ENCODE data around the gene ARX. TPM values are rescaled to one million over a fixed set of nuclear protein-coding genes. Genes with fewer than 3 reads are reported as not detected.

The ARX gene
- total RNA-seq, 1 experiment from 2014 or later: 0.24 TPM

DNA sequence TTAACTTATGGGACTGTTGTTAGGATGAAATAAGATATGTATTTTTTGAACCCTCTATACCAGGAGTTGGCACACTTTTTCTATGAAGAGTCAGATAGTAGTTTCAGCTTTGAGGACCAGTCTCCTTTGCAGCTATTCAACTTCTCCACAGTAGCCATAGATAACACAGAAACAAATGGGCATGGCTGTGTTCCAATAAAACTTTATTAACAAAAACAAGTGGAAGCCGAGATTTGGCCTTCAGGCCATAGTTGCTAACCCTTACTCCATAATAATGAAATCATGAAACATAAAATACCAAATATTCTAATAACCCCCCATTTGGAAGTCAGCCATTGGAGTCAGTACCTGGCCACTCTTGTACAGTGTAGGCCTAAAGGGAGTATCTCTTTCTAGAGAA is 30.6 kb downstream of the ARX start:
- H2AK5ac ChIP-seq (ENCODE audit: insufficient read length, low read length): no peak overlapping the region
- H2BK5ac ChIP-seq (ENCODE audit: insufficient read length, low read length): no peak overlapping the region
- H3K4me3 Mint-ChIP-seq: no peak overlapping the region
- H3K14ac ChIP-seq (ENCODE audit: insufficient read depth, low read length): no peak overlapping the region
- WGBS (ENCODE audit: extremely low coverage, insufficient read length, low lambda C conversion rate): no CpG with 5 or more reads among the region's 1 CpG
- no peaks in the 10 kb centered on the region for H3K23me2 ChIP-seq (ENCODE audit: insufficient read length, low read depth, low read length, poor library complexity, severe bottlenecking)
- no peak overlapping the region for H2BK15ac ChIP-seq (ENCODE audit: low read depth, low read length)
- peaks cover 5 to 17% of the 10 kb centered on the region in 2 experiments for H3K4me1 Mint-ChIP-seq
- H3K56ac ChIP-seq (ENCODE audit: insufficient read length, low read depth, low read length): no peak overlapping the region
- no peak overlapping the region for H3K4me2 ChIP-seq (ENCODE audit: insufficient read depth, insufficient read length, low read length)
- TF ChIP-seq, protein P1, sequence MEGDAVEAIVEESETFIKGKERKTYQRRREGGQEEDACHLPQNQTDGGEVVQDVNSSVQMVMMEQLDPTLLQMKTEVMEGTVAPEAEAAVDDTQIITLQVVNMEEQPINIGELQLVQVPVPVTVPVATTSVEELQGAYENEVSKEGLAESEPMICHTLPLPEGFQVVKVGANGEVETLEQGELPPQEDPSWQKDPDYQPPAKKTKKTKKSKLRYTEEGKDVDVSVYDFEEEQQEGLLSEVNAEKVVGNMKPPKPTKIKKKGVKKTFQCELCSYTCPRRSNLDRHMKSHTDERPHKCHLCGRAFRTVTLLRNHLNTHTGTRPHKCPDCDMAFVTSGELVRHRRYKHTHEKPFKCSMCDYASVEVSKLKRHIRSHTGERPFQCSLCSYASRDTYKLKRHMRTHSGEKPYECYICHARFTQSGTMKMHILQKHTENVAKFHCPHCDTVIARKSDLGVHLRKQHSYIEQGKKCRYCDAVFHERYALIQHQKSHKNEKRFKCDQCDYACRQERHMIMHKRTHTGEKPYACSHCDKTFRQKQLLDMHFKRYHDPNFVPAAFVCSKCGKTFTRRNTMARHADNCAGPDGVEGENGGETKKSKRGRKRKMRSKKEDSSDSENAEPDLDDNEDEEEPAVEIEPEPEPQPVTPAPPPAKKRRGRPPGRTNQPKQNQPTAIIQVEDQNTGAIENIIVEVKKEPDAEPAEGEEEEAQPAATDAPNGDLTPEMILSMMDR (conservative IDR thresholded peaks at IDR 0.05): no peak
- no peaks in the 10 kb centered on the region for H3K27me3 ChIP-seq (ENCODE audit: insufficient read depth, low read length)
- H3K36me3 Mint-ChIP-seq (ENCODE audit: insufficient read depth in 1 of 3, low read depth in 3 of 3): peaks cover 0 to 4% (median 4%) of the 10 kb centered on the region in 3 experiments; a peak in 2 of 7 replicates
- no peak overlapping the region for H3K23ac ChIP-seq (ENCODE audit: insufficient read length, low read depth, low read length)
- H3K27me3 Mint-ChIP-seq (ENCODE audit: low read depth): no peaks in the 10 kb centered on the region
- no peak overlapping the region for H3K27ac Mint-ChIP-seq
- no peak overlapping the region for H4K91ac ChIP-seq (ENCODE audit: insufficient read length, low read depth, low read length)
- no peak overlapping the region for H4K5ac ChIP-seq (ENCODE audit: insufficient read length, low read depth, low read length)
- no peak overlapping the region for H4K8ac ChIP-seq (replicated peaks; ENCODE audit: insufficient read length, low read depth, low read length)
- H2AFZ ChIP-seq (ENCODE audit: low read length): no peak overlapping the region
- H3K9me3 Mint-ChIP-seq: no peaks in the 10 kb centered on the region
- no peaks in the 10 kb centered on the region for H3K79me2 ChIP-seq (ENCODE audit: insufficient read depth, low read length)
- no peaks in the 10 kb centered on the region for H4K20me1 ChIP-seq (ENCODE audit: control insufficient read depth, insufficient read depth, insufficient read length)
- H3K9me3 ChIP-seq (ENCODE audit: control insufficient read depth, low read depth, low read length): no peaks in the 10 kb centered on the region
- H3K27ac ChIP-seq (ENCODE audit: insufficient read length, low read depth, low read length): no peak overlapping the region
- H3K18ac ChIP-seq (ENCODE audit: insufficient read length, low read depth, low read length): no peak overlapping the region
- H3K79me1 ChIP-seq (ENCODE audit: insufficient read depth, low read depth, low read length, poor library complexity, severe bottlenecking): no peaks in the 10 kb centered on the region
- H3K4me1 ChIP-seq (ENCODE audit: insufficient read depth, low read length): no peaks in the 10 kb centered on the region
- no peak overlapping the region for H2BK20ac ChIP-seq (ENCODE audit: low read depth, low read length, poor library complexity, severe bottlenecking)
- no peak overlapping the region for H3T11ph ChIP-seq (ENCODE audit: low read length)
- H2BK120ac ChIP-seq (ENCODE audit: low read depth, low read length, poor library complexity, severe bottlenecking): no peak overlapping the region
- H3K4ac ChIP-seq (ENCODE audit: low read depth, low read length): no peak overlapping the region
- H3K9ac ChIP-seq (ENCODE audit: extremely low read depth, insufficient read length, low read length): no peak overlapping the region
- DNase-seq: no peak
- no peak overlapping the region for H2BK12ac ChIP-seq (ENCODE audit: insufficient read length, low read depth, low read length)
